KG1 (cell line): ENCODE data around the gene RSU1.
"Not testable (repeated sequence)": the region's sequence is repeated elsewhere in the genome, so short reads cannot be mapped to it uniquely, and the experiment has no call there.

Experiments
- DNase-seq: peaks from one replicate; lab custom pipeline; 2025; lab: John Stamatoyannopoulos, UW

Gene RSU1

GRCh38 chr10:16780338-16780880 lies 36.8 kb downstream of the RSU1 start:
- no peak for DNase-seq

- no peak for DNase-seq
Observed at GRCh38 chr10:16779384-16779915, 37.8 kb downstream of the RSU1 start.

- peak; percentile 3 for DNase-seq
Observed at GRCh38 chr10:16777473-16778370, 39.5 kb downstream of the RSU1 start.

GRCh38 chr10:16776896-16777295 lies 40.3 kb downstream of the RSU1 start:
- DNase-seq: no peak

- no peak for DNase-seq
Observed at GRCh38 chr10:16773334-16773733, 43.9 kb downstream of the RSU1 start.

- no peak for DNase-seq
Observed at GRCh38 chr10:16770670-16771069, 46.6 kb downstream of the RSU1 start.

GRCh38 chr10:16770141-16770540 lies 47.1 kb downstream of the RSU1 start:
- DNase-seq: no peak

GRCh38 chr10:16769331-16769730 lies 47.9 kb downstream of the RSU1 start:
- DNase-seq: no peak

GRCh38 chr10:16768702-16769101 lies 48.5 kb downstream of the RSU1 start:
- DNase-seq: no peak

GRCh38 chr10:16765509-16766375 lies 51.5 kb downstream of the RSU1 start:
- no peak for DNase-seq

GRCh38 chr10:16761300-16761699 lies 55.9 kb downstream of the RSU1 start:
- no peak for DNase-seq

GRCh38 chr10:16756561-16757221 lies 60.5 kb downstream of the RSU1 start:
- DNase-seq: no peak

GRCh38 chr10:16754765-16755164 lies 62.5 kb downstream of the RSU1 start:
- no peak for DNase-seq

GRCh38 chr10:16752849-16753248 lies 64.4 kb downstream of the RSU1 start:
- not testable (repeated sequence) for DNase-seq

GRCh38 chr10:16752099-16752498 lies 65.1 kb downstream of the RSU1 start:
- no peak for DNase-seq

GRCh38 chr10:16751244-16751643 lies 66.0 kb downstream of the RSU1 start:
- no peak for DNase-seq

GRCh38 chr10:16750461-16750860 lies 66.8 kb downstream of the RSU1 start:
- no peak for DNase-seq

GRCh38 chr10:16748749-16749148 lies 68.5 kb downstream of the RSU1 start:
- no peak for DNase-seq

GRCh38 chr10:16746856-16747255 lies 70.4 kb downstream of the RSU1 start:
- DNase-seq: no peak

- DNase-seq: no peak
Observed at GRCh38 chr10:16745061-16745460, 72.2 kb downstream of the RSU1 start.

GRCh38 chr10:16742165-16742960 lies 74.9 kb downstream of the RSU1 start:
- no peak for DNase-seq
